Stimulated activated CD8-positive, alpha-beta memory T cell treated with anti-CD3 and anti-CD28 coated beads, Interleukin-15, amount 100 ng/mL, for 1 hour (primary cell): Measurements from ENCODE around the gene MTFR1L.

Source experiments
- DNase-seq: peaks from one replicate; pipeline ENCODE4 v3.0.0-alpha.2; 2020; ENCODE audit warnings: low read depth

Gene MTFR1L

GRCh38 chr1:25790472-25790871 is 29.3 kb upstream of the MTFR1L start:
- no peak for DNase-seq

- DNase-seq = no peak
Observed at GRCh38 chr1:25792115-25792514, 27.6 kb upstream of the MTFR1L start.

- DNase-seq = no peak
Observed at GRCh38 chr1:25793585-25794170, 26.1 kb upstream of the MTFR1L start.

- DNase-seq = no peak
Observed at GRCh38 chr1:25794325-25794724, 25.4 kb upstream of the MTFR1L start.

- no peak for DNase-seq
Observed at GRCh38 chr1:25795211-25795610, 24.5 kb upstream of the MTFR1L start.

- DNase-seq = no peak
Observed at GRCh38 chr1:25795946-25796810, 23.6 kb upstream of the MTFR1L start.

GRCh38 chr1:25796811-25797458 is 22.8 kb upstream of the MTFR1L start:
- peak; percentile 76 for DNase-seq

GRCh38 chr1:25797939-25798338 is 21.8 kb upstream of the MTFR1L start:
- DNase-seq = no peak

GRCh38 chr1:25798666-25799351 is 20.9 kb upstream of the MTFR1L start:
- DNase-seq = no peak

GRCh38 chr1:25799352-25799934 is 20.3 kb upstream of the MTFR1L start:
- DNase-seq = no peak

- DNase-seq = no peak
Observed at GRCh38 chr1:25799935-25800702, 19.6 kb upstream of the MTFR1L start, which contains the start of gene SELENON. Gene SELENON (plus strand): TSS chr1:25800193. CDS start chr1:25800231, 38 bp downstream.

GRCh38 chr1:25800703-25801377 is 18.9 kb upstream of the MTFR1L start:
- DNase-seq = no peak

- no peak for DNase-seq
Observed at GRCh38 chr1:25802915-25803314, 16.8 kb upstream of the MTFR1L start.

GRCh38 chr1:25803368-25803767 is 16.4 kb upstream of the MTFR1L start:
- DNase-seq = no peak

- DNase-seq = no peak
Observed at GRCh38 chr1:25804244-25804963, 15.3 kb upstream of the MTFR1L start.

- no peak for DNase-seq
Observed at GRCh38 chr1:25804964-25805862, 14.5 kb upstream of the MTFR1L start.

- DNase-seq = no peak
Observed at GRCh38 chr1:25805863-25806225, 13.9 kb upstream of the MTFR1L start.

GRCh38 chr1:25806418-25806817 is 13.3 kb upstream of the MTFR1L start:
- DNase-seq = no peak
